ENCODE measurements around the gene SERPINE3.

The SERPINE3 gene

GRCh38 chr13:51359352-51359751 is 19.9 kb downstream of the SERPINE3 start:
- TF ChIP-seq CTCF (conservative IDR thresholded peaks at IDR 0.05; ENCODE audit: low read depth, low read length) = no peak
- H3K4me3 ChIP-seq (ENCODE audit: low read length) = no peak overlapping the region
- no peak for DNase-seq (ENCODE audit: low read depth)

- no peak for DNase-seq (ENCODE audit: low read depth)
- TF ChIP-seq CTCF (conservative IDR thresholded peaks at IDR 0.05; ENCODE audit: low read depth, low read length) = no peak
- H3K4me3 ChIP-seq (ENCODE audit: low read length) = no peak overlapping the region
Measured at GRCh38 chr13:51360489-51360888, 21.0 kb downstream of the SERPINE3 start.

- TF ChIP-seq CTCF (conservative IDR thresholded peaks at IDR 0.05; ENCODE audit: low read depth, low read length) = no peak
Measured at GRCh38 chr13:51361106-51361505, 21.6 kb downstream of the SERPINE3 start.

GRCh38 chr13:51363625-51364024 is 24.1 kb downstream of the SERPINE3 start:
- H3K4me3 ChIP-seq (ENCODE audit: low read length) = no peak overlapping the region
- DNase-seq (ENCODE audit: low read depth) = no peak

More at GRCh38 chr13:51361106-51361505, 21.6 kb downstream of the SERPINE3 start:
- no peak for DNase-seq (ENCODE audit: low read depth)
- H3K4me3 ChIP-seq (ENCODE audit: low read length) = no peak overlapping the region

GRCh38 chr13:51364404-51365008 is 25.0 kb downstream of the SERPINE3 start:
- no peak for DNase-seq (ENCODE audit: low read depth)
- TF ChIP-seq CTCF (conservative IDR thresholded peaks at IDR 0.05; ENCODE audit: low read depth, low read length) = no peak
- H3K4me3 ChIP-seq (ENCODE audit: low read length) = no peak overlapping the region

More at GRCh38 chr13:51363625-51364024, 24.1 kb downstream of the SERPINE3 start:
- TF ChIP-seq CTCF (conservative IDR thresholded peaks at IDR 0.05; ENCODE audit: low read depth, low read length) = no peak

- DNase-seq (ENCODE audit: low read depth) = no peak
Measured at GRCh38 chr13:51370116-51370515, 30.6 kb downstream of the SERPINE3 start.

More at GRCh38 chr13:51370116-51370515, 30.6 kb downstream of the SERPINE3 start:
- H3K4me3 ChIP-seq (ENCODE audit: low read length) = no peak overlapping the region
- TF ChIP-seq CTCF (conservative IDR thresholded peaks at IDR 0.05; ENCODE audit: low read depth, low read length) = no peak
